Mesothelial cell of epicardium (in vitro differentiated cells): ENCODE data around the gene MGMT. TPM values are rescaled to one million over a fixed set of nuclear protein-coding genes. Genes with fewer than 3 reads are reported as not detected.

ENCODE experiments used
- DNase-seq, 2 experiments: peaks; one replicate each; pipeline ENCODE4 v3.0.0; 2021; ENCODE audit warnings: low spot score in 2 of 2; ENCODE audit not compliant: unreplicated experiment in 2 of 2
- H3K27ac Mint-ChIP-seq: 2 replicates; pipeline ENCODE4 v1.8.0; 2021; ENCODE audit warnings: mixed read lengths
- H3K27me3 Mint-ChIP-seq: 2 replicates; pipeline ENCODE4 v1.8.0; 2021; ENCODE audit warnings: low read depth, mixed read lengths
- H3K36me3 Mint-ChIP-seq: 2 replicates; pipeline ENCODE4 v1.8.0; 2021; ENCODE audit warnings: mixed read lengths
- H3K4me1 Mint-ChIP-seq: 2 replicates; pipeline ENCODE4 v1.8.0; 2021; ENCODE audit warnings: mixed read lengths
- H3K4me3 Mint-ChIP-seq: 2 replicates; pipeline ENCODE4 v1.8.0; 2021; ENCODE audit warnings: mild to moderate bottlenecking, moderate library complexity, mixed read lengths
- H3K9me3 Mint-ChIP-seq: 2 replicates; pipeline ENCODE4 v1.8.0; 2021; ENCODE audit warnings: mixed read lengths
- total RNA-seq: library from RNA; stranded (reverse); gene quantifications from 3 replicates; pipeline ENCODE4 v1.2.1, GENCODE V29; 2021
- TF ChIP-seq, protein P1 (sequence below): fragments of 200-600 bp; sonication (generic); IDR thresholded peaks from one replicate; pipeline ENCODE4 v1.5.0; 2021; ENCODE audit warnings: antibody characterized with exemption; ENCODE audit not compliant: unreplicated experiment

MGMT gene
- total RNA-seq, 1 donor from 2014 or later: 35.7 TPM

DNA sequence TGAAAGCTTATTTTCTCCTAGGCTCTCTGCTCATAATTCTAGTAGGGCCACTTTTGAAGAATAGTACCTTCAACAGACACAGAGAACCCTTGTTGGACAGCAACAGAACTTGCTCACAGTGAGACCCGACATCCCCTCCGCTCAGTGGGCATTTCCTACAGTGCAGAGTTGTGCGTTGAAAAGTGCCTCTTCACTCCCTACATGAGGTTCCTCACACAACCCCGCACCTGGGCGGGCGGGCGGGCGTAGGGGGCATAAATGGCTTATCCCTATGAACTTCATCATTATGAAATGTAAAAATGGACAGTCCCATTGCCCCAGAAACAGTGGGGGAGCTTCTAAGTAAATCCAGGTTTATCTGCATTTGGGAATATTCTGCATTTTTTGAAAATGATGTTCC, 174.9 kb downstream of the MGMT start:
- Mint-ChIP-seq H3K4me3 (no peak overlapping the region), H3K4me1 (no peaks in the 10 kb centered on the region), H3K9me3 (peaks cover 9% of the 10 kb centered on the region), H3K27me3 (no peaks in the 10 kb centered on the region), H3K36me3 (peaks cover 5% of the 10 kb centered on the region), H3K27ac (no peak overlapping the region)
- TF ChIP-seq, protein P1, sequence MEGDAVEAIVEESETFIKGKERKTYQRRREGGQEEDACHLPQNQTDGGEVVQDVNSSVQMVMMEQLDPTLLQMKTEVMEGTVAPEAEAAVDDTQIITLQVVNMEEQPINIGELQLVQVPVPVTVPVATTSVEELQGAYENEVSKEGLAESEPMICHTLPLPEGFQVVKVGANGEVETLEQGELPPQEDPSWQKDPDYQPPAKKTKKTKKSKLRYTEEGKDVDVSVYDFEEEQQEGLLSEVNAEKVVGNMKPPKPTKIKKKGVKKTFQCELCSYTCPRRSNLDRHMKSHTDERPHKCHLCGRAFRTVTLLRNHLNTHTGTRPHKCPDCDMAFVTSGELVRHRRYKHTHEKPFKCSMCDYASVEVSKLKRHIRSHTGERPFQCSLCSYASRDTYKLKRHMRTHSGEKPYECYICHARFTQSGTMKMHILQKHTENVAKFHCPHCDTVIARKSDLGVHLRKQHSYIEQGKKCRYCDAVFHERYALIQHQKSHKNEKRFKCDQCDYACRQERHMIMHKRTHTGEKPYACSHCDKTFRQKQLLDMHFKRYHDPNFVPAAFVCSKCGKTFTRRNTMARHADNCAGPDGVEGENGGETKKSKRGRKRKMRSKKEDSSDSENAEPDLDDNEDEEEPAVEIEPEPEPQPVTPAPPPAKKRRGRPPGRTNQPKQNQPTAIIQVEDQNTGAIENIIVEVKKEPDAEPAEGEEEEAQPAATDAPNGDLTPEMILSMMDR: no peak
- DNase-seq: no peak

DNA sequence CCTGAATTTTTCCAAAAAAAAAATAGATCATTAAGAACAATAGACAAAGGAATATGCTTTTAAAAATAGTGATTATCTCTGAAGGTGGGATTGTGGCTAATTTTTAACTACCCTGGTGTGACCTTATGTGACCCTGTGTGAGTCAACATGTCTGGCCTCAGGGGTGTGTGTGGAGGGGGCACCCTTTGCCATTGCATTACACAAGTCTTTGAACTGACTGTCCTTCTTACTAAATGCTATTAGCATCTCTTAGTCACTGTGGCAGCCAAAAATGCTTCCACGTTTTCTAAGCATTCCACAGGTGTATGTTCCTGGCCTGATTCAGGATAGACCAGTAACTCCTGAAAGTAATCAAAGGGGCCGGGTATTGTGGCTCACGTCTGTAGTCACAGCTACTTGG, 175.4 kb downstream of the MGMT start:
- DNase-seq: no peak

DNA sequence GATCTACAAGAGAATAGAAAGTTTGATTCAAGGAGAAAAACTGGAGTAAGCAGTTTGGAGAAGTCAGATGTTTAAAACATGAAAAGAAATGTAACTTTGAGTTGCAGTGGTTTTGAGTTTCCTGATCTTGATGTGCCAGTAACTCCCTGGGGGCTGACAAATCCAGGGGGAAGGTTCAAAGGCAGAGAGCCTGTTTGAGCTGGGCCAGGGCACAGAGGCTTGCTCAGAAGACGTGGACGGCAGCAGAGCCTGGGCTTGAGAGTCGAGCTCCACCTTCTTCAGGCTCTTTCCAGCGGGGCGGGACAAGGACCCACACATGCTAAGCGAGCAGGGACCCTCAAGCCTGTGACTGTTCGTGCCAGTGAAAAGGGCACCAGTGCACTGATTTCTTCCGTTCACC, 176.2 kb downstream of the MGMT start:
- Mint-ChIP-seq H3K27me3 (no peaks in the 10 kb centered on the region), H3K36me3 (peaks cover 3% of the 10 kb centered on the region), H3K27ac (no peak overlapping the region), H3K9me3 (peaks cover 9% of the 10 kb centered on the region), H3K4me1 (no peaks in the 10 kb centered on the region), H3K4me3 (no peak overlapping the region)
- no peak for DNase-seq
- TF ChIP-seq, protein P1: no peak

More for the DNA sequence above, 175.4 kb downstream of the MGMT start:
- Mint-ChIP-seq H3K4me1 (no peaks in the 10 kb centered on the region), H3K36me3 (peaks cover 3% of the 10 kb centered on the region), H3K4me3 (no peak overlapping the region), H3K27me3 (no peaks in the 10 kb centered on the region), H3K9me3 (peaks cover 9% of the 10 kb centered on the region), H3K27ac (no peak overlapping the region)
- TF ChIP-seq, protein P1: no peak

DNA sequence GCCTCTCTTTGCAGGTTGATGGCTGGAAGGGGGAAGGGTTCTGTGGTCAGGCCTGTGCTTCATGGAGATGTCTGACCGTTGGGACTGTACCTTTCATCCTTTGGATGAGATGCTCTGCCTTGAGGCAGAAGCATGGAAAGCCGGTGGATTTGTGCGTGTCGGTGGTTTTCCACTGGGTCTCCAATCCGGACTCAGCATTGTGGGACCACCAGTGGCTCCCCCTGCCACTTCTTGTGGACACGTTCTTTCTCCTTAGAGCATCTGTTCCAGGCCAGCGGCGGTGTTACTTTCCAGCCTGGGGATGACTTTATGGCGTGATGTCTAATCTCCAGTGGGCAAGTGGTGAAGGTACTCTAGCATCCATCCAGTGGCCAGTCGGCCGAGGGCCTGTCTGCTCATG, 178.4 kb downstream of the MGMT start:
- TF ChIP-seq, protein P1: no peak

DNA sequence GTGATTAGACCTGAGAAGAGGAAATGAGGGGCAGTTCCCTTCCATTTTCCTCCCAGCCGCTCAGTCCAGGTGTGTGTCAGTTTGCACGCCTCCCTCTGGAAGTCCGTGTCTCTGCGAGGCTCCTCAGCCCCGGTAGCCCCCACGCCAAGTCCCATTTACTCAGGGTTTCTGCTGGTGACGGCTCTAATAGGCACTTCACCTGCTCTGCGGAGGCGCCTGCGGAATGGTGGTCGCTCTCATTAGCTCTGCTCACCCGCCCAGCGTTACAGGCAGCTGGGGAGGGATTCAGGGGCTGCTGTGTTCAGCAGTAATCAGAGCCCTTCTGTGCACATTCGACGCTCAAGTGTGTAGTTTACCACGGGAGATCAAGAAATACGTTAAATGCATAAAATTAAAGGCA, 179.9 kb downstream of the MGMT start:
- no peaks in the 10 kb centered on the region for H3K4me1 Mint-ChIP-seq
- no peak overlapping the region for H3K4me3 Mint-ChIP-seq
- H3K9me3 Mint-ChIP-seq: no peaks in the 10 kb centered on the region
- DNase-seq: no peak
- H3K27ac Mint-ChIP-seq: no peak overlapping the region
- no peaks in the 10 kb centered on the region for H3K36me3 Mint-ChIP-seq
- TF ChIP-seq, protein P1: no peak
- H3K27me3 Mint-ChIP-seq: no peaks in the 10 kb centered on the region

More for the DNA sequence above, 178.4 kb downstream of the MGMT start:
- H3K9me3 Mint-ChIP-seq: no peaks in the 10 kb centered on the region
- no peaks in the 10 kb centered on the region for H3K27me3 Mint-ChIP-seq
- no peaks in the 10 kb centered on the region for H3K4me1 Mint-ChIP-seq
- no peak for DNase-seq
- no peaks in the 10 kb centered on the region for H3K36me3 Mint-ChIP-seq
- no peak overlapping the region for H3K4me3 Mint-ChIP-seq
- H3K27ac Mint-ChIP-seq: no peak overlapping the region

DNA sequence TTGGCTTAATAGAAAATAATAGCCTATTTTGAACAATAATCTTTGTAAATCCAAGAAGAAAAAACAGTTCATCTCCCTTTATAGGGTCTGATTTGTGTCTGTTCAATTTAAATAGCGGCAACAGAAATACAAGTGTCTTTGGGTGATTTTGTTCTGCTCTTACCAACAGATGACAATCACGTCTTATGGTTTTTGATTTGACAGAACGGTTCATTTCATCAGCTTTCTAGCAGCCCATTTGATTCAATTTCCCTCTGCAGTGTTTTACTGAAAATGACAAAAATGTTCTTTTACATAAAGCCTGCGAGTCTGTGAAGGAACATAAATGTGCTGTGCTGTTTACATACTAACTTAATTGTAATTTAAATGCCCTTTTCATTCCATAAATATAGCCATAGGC, 180.5 kb downstream of the MGMT start:
- H3K4me1 Mint-ChIP-seq: no peaks in the 10 kb centered on the region
- no peak overlapping the region for H3K4me3 Mint-ChIP-seq
- DNase-seq: no peak
- no peaks in the 10 kb centered on the region for H3K27me3 Mint-ChIP-seq
- no peaks in the 10 kb centered on the region for H3K9me3 Mint-ChIP-seq
- TF ChIP-seq, protein P1: no peak
- no peak overlapping the region for H3K27ac Mint-ChIP-seq
- H3K36me3 Mint-ChIP-seq: no peaks in the 10 kb centered on the region
